ENCODE results near the gene AMBP.
A peak's percentile ranks its signal among the peaks of the same experiment; 100 is the strongest.

AMBP gene

DNA sequence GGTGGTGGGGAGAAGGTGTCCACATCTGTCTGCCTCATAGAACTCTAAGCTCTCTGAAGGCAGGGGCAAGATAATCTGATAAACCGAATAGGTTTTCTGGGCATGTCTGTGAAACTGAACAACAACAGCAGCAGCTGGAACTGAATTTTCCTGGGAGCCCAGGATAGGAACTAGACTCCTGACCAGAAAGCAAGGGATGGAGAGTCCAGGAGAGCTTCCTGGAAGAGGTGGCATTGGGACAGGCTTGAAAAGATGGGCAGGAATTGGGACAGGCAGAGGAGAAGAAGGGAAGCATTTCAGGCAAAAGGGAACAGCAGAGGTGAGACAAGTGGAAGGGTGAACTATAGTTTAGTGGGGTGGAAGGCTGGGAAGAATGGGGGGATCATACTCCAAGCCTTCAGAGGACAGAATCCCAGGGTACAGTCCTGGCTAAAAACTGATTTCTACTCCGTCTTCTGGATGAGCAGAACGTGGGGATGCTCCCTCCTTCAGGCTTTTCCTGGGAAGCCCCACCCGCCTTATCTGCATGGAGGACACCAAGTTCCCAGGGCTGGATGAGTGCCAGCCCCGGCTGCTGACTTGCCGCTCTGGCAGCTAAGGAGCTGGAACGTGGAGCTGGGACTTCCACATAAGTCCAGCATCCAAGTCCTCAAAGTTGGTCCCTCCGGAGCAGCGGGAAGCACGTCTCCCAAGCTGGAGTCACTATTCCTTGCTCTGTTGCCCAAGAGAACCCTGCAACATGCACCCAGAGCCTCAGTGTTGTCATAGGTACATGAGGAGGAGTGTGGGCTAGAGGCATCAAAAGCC lies 34.9 kb upstream of the AMBP start:
- no peak for DNase-seq

DNA sequence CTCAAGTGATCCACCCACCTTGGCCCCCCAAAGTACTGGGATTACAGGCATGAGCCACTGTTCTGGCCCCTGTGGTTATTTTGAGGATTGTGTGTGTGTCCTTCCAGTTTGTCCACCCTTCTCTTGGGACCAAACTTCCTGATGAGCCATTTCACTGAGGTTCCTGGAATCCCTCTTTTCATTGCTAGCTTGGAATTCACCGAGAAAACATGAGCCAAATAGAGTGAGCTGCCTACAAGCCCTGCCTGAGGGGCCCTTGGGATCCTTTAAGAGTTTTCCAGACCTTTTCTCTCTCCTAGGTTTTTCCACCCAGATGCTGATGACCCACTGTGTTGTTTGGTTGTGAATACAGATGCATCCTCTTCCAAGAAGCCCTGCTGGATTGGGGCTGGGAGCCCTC lies 34.2 kb upstream of the AMBP start:
- DNase-seq, result no peak

DNA sequence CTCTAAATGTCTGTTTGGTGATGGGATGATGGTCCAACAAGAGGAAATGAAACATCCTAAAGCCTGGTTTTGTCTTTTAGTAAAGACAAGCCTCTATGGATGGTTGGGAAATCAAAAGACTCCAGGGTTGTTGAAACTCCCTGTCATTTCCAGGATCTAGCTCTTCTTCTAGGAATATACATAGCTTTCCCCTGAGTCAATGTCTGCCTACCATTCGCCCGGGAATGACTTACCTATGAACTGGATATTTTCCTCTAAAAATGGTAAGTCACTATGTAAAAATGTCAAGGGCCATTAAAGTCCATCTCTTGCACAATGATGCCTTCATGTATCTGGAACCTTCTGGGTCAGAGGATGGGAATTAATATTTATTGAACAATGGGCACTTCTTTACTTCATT lies 32.1 kb upstream of the AMBP start:
- DNase-seq, result no peak

DNA sequence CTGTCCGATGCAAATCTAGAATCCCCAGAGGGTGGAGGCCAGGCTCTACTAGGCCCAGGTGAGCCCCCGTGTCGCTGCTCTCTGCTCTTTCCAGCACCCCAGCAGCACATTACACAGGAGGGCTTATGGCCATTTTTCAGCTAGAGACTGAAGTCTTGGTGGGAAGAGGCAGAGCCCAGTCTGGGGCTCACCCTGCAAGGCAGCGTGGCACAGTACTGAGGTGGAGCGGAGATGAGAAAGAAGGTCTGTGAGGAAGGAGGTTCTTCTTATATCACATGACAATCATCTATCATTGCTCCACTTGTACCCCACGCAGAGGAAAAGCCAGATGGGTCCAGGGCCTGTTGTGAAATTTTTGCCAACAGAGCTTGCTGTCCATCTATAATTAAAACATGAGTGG lies 31.0 kb upstream of the AMBP start:
- DNase-seq, result no peak

DNA sequence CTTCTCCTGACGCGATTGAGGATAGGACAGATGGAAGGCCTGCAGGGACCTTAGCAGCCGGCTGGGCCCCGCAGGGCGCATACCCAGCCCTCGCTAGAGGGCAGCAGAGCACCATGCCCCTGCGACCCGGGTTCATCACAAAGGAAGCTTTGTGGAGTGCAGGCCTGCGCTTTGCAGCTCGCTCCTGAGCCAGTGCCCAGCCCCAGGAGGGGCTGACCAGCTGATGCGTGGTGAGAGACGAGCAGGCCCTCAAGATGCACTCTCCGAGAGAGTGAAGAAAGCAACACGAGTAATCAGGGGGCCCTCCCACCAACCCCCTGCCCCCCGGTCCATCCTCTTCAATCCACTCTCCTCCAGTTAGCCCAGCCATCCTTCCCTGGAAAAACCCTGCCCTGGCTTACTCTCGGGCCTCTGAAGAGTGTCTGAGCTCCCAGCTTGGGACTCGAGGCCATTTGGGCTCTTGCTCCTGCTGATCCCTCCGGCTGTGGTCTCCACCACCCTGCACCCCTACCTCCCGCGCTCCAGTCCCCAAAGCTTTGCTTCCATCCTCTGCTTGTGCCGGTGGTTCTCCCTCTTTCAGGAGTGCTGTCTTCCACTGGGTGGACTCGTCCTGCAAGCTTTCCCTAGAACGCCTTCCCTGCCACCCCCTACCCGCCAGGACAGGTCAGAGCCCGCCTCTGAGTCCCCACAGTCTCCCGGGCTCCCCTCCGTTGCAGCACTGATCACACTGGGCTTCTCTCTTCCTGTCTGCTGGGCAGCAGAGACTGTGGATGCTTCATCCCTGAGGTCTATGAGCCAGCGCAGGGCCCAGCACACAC lies 30.1 kb upstream of the AMBP start:
- DNase-seq, result peak; percentile 14 to 41

DNA sequence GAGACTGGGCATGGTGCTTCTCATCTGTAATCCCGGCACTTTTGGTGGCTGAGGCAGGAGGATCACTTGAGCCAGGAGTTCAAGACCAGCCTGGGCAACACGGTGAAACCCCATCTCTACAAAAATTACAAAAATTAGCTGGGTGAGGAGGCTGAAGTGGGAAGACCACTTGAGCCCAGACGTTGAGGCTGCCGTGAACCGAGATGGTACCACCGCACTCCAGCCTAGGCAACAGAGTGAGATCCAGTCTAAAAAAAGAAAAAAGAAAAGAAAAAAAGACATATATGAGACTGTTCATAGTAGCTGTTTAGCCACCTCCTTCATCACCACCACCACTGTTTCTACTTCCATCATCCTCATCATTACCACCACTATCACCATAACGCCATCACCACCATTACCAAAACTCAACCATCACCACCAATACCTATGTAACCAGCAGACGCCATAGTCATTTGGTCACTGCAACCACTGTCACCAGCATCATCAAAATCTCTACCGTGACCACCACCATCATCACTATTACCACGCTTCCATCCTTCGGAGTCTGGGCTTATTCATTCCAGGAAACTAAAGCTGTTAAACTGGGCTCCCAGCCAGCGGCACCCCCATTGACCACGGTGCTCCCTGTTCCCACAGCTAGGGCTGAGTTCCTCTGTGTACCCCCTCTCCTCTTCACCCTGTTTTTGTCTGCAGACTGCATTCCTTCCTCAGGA lies 29.3 kb upstream of the AMBP start:
- DNase-seq, result no peak

DNA sequence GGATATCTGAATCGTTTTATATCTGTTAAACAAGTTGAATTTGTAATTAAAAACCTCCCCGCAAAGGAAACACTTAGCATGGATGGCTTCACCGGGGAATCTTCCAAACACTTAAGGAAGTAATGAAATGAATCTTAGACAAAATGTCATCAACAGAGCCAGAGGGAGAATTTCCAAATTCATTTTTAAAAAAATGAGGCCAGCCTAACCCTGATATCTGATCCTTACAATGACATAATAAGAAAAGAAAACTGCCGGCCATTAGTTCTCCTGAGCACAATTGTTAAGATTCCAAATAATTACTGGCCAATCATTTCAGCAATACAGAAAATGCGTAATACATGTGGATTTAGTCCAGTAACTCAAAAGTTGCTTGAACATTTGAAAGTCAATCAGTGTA lies 27.1 kb upstream of the AMBP start:
- DNase-seq, result no peak

DNA sequence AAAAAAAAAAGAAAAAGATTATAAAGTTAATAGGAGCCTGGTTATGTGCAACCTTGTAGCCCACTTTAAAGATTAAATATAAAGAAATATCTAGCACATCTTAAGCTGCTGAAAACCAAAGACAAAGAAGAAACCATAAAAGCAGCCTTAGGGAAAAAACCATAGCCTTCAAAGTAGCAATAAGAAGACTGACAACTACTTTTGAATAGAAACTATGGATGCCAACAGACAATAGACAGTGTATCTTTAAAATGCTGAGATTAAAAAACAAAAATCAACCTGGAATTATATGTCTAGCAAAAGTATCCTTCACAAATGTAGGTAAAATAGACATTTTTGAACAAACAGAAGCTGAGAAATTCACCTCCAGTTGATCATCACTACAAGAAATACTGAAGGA lies 24.4 kb upstream of the AMBP start:
- DNase-seq, result no peak

DNA sequence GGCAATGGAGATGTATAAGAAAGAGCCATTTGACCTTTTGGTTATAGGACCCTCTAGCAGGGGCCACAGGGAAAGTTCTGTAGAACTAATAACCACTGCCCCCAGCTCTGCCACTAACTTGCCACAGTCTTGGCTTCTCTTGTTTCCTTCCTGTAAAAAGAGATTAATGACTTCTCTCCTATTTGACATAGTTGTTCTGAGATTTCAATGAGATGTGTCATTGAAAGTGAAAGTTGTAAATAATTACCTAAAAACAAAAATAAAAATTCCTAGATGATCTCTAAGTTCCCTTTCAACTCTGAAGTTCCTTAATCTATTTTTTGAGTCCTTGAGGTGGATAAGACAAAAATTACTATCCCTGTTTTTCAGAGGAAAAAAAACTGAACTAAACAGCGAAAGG lies 22.4 kb upstream of the AMBP start:
- DNase-seq, result no peak

DNA sequence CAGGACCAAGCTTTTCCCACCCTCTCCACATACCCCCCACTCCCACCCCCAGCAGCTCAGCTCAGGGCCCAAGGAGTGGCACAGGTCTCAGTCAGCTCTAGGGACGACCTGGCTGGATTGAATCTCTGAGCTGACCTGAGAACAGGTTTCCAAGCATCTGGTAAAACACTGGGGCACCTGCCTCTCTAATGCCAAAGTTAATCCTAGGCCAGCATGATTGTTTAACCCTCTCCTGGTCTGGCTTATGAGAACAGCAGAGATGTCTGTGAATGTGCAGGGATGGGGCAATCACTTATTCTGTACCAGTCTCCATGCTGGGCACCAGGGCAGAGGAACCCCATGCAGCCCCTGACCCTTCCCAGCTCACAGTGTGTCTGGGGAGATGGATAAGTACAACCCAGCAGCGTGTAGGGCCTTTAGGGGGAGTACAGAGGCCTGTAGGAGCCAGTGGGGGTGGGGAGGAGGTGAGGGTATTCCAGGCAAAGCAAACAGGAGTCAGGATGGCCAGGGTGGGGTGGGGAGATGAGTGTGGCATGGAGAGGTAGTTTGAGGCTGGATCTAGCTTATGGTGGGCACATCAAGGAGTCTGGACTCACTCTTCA lies 21.7 kb upstream of the AMBP start:
- DNase-seq, result no peak

DNA sequence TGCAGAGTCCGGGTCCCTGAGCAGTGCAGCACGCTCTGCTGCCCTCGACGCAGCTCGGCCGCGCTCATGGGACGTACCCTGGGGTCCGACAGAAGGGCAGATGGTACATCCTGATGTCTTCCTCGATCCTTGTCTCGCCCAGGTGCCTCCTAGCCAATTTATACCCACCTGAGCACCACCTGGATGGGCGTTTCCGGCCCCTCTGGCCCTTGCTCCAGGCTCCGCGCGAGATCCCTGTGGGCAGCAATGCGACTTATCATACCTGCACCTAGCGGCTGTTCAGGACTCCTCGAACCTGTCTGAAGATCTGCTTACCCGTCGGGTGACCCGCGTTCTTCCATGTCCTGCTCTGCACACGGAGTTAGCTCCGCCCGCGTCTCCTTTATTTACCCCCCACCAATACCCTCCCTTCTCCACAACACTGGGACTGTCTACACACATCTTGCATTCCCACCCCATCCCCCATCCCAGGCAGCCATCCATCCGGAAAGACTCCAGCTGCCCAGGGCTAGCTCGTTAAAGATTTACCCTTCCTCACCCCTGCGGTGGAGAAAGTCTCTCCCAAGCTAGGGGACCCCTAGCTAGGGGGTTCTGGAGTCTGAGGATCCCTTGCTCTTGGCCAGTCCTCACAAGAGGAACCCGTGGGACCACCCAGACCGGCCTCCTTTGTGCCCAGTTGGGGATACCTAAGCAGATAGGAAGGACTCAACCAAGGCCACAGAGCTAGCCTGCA lies 21.0 kb upstream of the AMBP start, which contains the start of gene KIF12:
Gene KIF12, minus strand, starts transcription at position 357 of the 733 bp plus-strand sequence. Its CDS starts 16 bp downstream, at position 341.
- DNase-seq, result no peak

DNA sequence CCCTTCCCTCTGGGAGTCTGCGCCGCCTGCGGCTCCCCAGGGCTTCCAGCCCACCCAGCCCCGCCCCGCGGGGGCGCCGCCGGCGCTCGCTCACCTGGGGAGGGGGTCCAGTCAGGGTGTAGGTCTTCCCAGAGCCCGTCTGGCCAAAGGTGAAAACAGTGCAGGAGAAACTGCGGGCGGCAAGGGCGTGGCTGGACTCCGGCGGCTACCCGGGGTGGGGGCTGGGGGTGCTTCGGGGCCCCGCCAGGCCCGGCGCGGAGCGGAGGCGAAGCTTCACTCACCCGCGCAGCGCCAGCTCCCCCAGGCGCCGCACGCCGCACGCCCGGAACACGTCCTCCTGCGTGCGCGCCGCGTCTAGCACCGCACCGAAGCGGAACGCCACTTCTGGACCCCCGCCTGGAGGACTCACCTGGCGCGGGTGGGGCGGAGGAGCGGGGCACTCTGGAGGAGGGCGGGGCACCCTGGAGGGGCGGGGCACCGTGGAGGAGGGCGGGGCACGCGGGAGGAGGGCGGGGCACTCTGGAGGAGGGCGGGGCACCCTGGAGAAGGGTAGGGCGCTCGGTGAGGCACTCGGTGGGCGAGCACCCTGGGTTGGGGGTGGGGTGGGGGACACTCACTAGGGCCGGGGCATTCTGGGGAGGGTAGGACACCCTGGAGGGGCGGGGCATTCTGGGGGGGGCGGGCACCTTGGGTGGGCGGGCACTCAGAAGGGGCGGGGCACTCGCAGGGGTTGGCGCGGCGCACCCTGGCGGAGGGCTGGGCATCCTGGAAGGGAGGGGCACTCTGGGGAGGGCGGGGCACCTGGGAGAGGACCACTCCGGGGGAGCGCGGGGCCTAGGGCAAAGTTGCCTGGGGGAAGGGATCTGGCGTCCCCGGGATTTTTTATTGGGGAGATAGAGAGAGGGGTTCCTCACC lies 20.2 kb upstream of the AMBP start:
- DNase-seq, result peak in 1 of 2 donors; percentile 12

DNA sequence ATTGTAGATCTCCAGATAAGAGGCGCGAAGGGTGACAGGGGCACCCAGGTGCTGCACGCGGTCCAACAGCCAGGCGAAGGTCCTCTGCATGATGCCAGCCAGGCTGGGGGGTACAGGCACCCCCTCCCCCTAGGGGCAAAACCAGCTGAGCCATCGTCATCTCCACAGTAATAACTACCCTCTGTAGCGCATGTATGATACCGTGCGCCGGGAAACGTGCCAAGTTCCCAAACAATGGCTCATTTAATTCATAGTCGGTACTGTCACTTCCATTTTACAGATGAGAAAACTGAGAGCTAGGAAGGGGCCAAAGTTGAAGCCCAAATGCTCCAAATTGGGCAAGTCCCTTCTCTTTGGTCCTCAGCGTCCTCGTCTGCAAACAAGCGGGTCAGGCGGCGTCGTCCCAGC lies 19.5 kb upstream of the AMBP start:
- DNase-seq, result no peak

DNA sequence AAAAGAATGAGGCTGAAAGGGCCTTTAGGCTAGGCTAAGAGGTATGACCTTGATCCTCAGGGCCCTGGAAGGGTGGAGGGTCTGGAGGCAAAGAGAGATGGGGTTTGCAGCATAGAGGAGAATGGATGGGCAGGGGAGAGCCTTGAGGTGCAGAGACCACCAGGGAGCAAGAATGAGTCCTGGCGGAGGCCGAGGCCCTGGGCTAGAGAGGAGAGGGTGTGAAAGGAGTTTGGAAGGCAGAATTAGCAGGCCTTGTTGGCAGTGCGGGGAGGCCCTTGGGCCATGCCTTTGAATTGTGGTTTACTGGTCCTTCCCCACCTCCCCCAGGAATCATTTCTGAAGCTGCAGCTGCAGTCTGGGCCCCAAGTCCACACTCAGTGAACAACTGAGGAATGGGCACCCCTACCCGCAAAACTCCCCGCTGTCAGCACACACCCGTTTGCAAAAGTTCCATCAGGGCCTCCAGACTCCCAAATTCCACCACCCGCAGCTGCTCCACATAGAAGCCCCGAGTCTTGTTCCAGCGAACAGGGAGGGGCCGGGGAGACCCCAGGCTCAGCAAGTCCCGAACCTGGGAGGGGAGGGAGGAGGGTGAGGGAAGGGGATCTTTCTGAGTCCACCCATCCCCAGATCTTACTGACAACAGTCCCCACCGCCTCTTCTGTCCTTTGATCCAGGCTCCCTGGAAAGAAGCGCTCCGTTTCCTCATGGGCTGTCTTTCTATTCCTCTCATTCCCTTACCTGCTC lies 18.9 kb upstream of the AMBP start:
- no peak for DNase-seq

DNA sequence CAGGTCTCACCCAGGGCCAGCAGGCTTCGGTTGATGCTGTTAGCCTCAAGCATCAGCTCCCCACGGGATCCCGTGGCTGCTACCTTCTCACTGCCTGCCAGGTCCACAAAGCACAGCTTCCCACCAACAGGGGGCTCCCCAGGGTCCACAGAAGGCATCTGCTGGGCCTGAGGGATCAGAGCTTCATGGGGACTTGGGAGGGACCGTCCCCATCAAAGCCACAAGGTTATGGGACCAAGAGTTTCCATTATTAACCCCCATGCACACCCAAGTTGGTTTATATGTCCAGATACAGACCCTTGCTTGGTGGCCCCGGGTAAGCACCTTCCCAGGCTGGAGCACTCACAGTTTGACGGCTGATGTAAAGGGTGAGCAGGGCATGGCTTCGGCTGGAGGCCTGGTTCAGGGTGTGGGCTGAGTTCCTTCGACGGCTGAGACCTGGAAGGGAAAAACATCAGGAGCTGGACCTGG lies 18.0 kb upstream of the AMBP start:
- no peak for DNase-seq

DNA sequence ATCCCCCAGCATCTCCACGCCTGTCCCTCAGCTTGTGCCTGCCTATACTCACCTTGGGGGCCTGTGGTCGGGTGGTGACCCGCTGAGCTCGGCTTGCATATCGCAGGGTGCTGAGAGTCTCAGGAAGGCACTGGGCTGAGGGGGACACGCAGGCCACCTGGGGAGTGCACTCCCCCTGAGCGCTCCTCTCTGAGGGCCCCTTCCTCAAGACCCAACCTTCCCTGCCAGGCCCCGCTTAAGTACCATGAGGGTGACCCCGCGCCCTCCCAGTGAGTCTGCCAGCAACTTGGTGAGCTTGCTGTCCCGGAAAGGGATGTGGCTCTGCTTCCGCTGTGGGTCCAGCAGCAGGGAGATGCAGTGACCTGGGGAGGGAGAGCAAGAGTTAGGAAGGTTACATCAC lies 16.9 kb upstream of the AMBP start:
- no peak for DNase-seq

DNA sequence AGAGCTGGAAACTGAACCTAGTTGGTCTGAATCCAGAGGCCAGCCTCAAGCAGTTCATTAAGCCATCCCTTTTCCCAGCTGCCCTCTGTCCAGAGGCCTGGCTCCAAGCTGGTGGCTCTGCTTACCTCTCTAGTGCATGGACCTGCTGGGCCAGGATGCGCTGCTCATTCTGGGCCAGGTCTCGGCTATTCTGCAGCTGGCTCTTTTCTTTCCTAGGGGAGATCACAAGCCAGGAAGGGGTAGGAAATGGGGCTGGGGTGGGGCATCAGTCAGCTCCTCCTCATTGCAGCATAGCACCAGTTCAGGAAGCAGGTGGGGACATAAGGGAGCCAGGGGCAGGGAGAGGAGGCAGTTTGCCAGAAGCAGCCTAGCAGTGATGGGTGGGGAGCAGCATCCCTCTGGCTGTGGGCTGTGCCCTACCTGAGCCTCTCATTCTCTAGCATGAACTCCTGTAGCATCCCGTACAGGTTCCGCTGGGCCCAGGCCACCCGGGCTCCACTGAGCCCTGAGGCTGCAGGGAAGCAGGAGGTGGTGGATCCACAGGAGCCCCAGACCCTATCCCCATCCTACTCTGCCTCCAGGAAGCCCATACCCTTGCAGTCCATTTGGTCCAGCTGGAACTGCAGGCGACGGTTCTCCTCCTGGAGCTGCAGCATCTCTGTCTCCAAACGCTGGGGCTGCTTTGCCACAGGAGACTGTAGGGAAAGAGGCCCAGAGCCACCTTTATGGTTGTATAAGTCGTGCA lies 15.8 kb upstream of the AMBP start:
- no peak for DNase-seq

DNA sequence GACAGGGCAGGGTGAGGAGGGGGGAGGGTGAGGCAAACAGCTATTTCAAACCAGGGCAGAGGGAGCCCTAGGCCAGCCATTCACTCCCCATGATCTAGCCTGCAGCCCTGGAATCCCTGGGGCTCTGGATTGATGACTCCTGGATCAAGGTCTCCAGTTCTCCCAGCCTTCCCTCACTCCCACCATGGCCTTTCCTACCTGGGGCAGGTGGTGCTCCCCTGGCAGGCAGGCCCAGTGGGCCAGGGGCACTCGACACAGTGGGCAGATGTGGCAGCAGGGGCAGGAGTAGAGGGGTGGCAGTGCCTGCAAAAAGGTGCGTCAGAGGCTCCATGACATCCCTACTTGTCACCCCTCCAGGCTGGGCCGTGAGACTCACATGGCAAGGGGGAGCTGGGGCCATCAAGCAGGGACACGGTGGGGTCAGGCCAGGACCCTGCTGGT lies 15.0 kb upstream of the AMBP start:
- no peak for DNase-seq

DNA sequence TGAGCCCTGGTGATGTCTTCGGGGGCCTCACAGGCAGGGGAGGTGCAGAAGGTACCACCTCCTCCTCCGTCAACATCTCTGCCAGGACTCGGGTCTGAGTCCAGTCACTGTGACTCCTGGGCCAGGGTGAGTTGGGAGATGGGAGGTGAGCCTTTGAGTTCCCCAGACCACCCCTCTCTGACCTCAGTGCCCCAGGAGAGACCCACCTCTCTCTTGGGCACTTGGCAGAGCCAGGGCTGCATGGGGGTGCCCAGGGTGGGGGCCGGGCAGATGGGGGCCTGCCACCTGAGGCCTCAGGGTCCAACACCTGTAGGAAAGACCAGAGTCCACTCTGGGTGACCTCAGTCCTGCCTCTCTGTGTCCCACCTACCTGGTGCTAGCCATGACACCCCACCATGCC lies 14.2 kb upstream of the AMBP start:
- no peak for DNase-seq

DNA sequence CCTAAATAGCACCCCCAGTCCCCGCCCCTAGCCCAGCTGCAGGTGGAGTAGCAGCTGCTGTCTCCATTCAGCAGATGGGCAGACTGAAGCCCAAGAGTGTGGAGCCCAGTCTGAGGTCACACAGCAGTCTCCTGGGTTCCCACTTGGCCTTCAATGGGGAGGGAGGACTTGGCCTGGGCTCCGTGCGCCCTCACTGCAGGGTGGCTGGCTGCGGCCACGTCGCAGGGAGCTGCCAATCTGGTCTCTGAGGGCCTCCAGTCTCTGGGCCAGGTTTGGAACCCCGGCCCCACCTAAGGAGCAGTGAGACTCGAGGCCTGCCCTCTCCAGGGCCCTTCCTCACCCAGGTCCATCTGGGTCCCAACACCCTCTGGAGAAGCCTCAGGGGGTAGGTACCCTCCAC lies 13.6 kb upstream of the AMBP start:
- DNase-seq, result no peak
